HEK293 (cell line): ENCODE measurements around the gene LPO.

Experiments
- TF ChIP-seq, protein P1 (sequence below): sonication (generic); formaldehyde crosslinking; IDR thresholded peaks from 2 replicates; pipeline ENCODE4 v1.8.1; 2022; ENCODE audit warnings: mild to moderate bottlenecking, moderate library complexity, missing genetic modification reagents
- TF ChIP-seq, protein P2 (sequence below): fragments of 450-650 bp; formaldehyde crosslinking; IDR thresholded peaks from 2 replicates; pipeline ENCODE4 v1.5.1; 2016; ENCODE audit warnings: missing biosample characterization, missing genetic modification characterization

DNA sequence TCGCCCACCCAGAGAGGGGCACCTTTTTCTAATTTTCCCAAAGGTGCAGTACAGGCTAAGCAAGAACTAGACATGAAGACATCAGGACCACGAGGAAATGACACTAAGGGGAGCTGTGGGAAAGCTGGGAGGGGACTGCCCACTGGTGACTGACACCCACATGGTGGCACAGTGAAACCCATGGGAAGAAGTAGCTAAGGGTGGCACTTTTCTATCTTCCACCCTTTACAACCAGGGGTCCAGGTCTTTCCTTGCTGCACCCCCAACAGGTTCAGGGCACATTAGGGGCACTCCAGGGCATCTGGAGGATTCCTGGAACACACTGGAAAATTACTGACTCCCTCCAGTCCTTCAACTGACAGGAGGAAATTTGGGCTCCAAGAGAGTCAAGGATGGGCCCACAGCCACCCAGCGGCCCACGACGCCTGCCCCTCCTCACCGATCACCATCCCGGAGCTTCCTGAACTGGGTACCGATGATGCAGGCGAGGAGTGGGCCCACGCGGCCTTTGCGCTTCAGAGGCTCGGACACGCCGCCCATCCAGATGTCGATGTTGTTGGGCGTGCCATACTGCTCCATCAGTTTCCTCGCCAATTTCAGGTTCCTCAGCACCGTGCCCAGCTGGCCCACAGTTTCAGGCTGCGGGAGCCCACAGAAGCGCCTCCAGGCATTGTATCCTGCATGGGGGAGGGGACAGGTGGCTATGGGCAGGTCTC is 33.0 kb downstream of the LPO start:
- TF ChIP-seq, protein P1, sequence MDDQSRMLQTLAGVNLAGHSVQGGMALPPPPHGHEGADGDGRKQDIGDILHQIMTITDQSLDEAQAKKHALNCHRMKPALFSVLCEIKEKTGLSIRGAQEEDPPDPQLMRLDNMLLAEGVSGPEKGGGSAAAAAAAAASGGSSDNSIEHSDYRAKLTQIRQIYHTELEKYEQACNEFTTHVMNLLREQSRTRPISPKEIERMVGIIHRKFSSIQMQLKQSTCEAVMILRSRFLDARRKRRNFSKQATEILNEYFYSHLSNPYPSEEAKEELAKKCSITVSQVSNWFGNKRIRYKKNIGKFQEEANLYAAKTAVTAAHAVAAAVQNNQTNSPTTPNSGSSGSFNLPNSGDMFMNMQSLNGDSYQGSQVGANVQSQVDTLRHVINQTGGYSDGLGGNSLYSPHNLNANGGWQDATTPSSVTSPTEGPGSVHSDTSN (CRISPR knock-in tag), result no peak
- TF ChIP-seq, protein P2, sequence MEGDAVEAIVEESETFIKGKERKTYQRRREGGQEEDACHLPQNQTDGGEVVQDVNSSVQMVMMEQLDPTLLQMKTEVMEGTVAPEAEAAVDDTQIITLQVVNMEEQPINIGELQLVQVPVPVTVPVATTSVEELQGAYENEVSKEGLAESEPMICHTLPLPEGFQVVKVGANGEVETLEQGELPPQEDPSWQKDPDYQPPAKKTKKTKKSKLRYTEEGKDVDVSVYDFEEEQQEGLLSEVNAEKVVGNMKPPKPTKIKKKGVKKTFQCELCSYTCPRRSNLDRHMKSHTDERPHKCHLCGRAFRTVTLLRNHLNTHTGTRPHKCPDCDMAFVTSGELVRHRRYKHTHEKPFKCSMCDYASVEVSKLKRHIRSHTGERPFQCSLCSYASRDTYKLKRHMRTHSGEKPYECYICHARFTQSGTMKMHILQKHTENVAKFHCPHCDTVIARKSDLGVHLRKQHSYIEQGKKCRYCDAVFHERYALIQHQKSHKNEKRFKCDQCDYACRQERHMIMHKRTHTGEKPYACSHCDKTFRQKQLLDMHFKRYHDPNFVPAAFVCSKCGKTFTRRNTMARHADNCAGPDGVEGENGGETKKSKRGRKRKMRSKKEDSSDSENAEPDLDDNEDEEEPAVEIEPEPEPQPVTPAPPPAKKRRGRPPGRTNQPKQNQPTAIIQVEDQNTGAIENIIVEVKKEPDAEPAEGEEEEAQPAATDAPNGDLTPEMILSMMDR (tag by site-specific recombination), result no peak
